ENCODE data around the gene ZFAND3. TPM values are rescaled to one million over a fixed set of nuclear protein-coding genes. Genes with fewer than 3 reads are reported as not detected.

Gene ZFAND3
- total RNA-seq, 1 experiment from 2014 or later = 47.2 TPM

DNA sequence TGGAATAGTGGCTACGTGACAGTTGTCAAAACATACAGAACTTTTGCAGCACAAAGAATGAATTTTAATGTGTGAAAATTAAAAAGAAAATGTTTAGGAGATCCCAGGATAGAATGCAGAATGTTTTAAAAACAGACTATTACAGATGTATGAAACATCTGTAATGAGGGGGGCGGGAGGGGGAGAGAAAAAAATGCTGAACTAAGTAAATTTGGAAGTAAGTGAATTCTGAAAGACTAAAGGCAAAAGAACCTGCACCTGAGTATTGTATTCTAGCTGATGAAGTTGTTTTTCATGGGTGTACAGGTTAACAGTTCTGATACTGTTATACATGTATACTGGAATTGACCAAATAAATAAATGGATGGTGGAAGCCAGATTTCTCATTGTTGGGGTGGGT, 178.8 kb downstream of the ZFAND3 start:
- Histone ChIP-seq H3K4me3 (replicated peaks in 1 of 2; ENCODE audit: low read depth in 1 of 2, low read length in 2 of 2) (no peak overlapping the region), H3K4me2 (ENCODE audit: low read length) (no peak overlapping the region), H3K9me3 (ENCODE audit: control insufficient read depth in 1 of 2, insufficient read depth in 1 of 2, low read depth in 1 of 2, low read length in 2 of 2) (no peaks in the 10 kb centered on the region), H2AFZ (ENCODE audit: low read depth, low read length, poor library complexity, severe bottlenecking) (no peak overlapping the region), H3K36me3 (ENCODE audit: control insufficient read depth in 1 of 2, insufficient read depth in 2 of 2, low read length in 2 of 2) (no peaks in the 10 kb centered on the region), H3K27me3 (ENCODE audit: insufficient read depth, low read length) (no peaks in the 10 kb centered on the region), H3K9me2 (ENCODE audit: insufficient read depth) (no peaks in the 10 kb centered on the region), H3K79me2 (ENCODE audit: insufficient read depth, low read length) (peaks cover 39% of the 10 kb centered on the region), H3K9ac (ENCODE audit: low read length) (no peak overlapping the region), H4K20me1 (ENCODE audit: insufficient read depth) (peaks cover 9% of the 10 kb centered on the region), H3K4me1 (ENCODE audit: control insufficient read depth in 1 of 2, insufficient read depth in 2 of 2, low read length in 2 of 2) (no peaks in the 10 kb centered on the region), H3K27ac (ENCODE audit: low read depth, low read length) (no peak overlapping the region)
- TF ChIP-seq, protein P1, sequence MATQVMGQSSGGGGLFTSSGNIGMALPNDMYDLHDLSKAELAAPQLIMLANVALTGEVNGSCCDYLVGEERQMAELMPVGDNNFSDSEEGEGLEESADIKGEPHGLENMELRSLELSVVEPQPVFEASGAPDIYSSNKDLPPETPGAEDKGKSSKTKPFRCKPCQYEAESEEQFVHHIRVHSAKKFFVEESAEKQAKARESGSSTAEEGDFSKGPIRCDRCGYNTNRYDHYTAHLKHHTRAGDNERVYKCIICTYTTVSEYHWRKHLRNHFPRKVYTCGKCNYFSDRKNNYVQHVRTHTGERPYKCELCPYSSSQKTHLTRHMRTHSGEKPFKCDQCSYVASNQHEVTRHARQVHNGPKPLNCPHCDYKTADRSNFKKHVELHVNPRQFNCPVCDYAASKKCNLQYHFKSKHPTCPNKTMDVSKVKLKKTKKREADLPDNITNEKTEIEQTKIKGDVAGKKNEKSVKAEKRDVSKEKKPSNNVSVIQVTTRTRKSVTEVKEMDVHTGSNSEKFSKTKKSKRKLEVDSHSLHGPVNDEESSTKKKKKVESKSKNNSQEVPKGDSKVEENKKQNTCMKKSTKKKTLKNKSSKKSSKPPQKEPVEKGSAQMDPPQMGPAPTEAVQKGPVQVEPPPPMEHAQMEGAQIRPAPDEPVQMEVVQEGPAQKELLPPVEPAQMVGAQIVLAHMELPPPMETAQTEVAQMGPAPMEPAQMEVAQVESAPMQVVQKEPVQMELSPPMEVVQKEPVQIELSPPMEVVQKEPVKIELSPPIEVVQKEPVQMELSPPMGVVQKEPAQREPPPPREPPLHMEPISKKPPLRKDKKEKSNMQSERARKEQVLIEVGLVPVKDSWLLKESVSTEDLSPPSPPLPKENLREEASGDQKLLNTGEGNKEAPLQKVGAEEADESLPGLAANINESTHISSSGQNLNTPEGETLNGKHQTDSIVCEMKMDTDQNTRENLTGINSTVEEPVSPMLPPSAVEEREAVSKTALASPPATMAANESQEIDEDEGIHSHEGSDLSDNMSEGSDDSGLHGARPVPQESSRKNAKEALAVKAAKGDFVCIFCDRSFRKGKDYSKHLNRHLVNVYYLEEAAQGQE (IDR thresholded peaks at IDR 0.05; ENCODE audit: low read depth) = no peak
- TF ChIP-seq EGR1 (IDR thresholded peaks at IDR 0.05; ENCODE audit: low read depth) = no peak
- TF ChIP-seq, protein P2, sequence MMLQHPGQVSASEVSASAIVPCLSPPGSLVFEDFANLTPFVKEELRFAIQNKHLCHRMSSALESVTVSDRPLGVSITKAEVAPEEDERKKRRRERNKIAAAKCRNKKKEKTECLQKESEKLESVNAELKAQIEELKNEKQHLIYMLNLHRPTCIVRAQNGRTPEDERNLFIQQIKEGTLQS (IDR thresholded peaks at IDR 0.05) = no peak
- no peak for TF ChIP-seq TCF7L2 (IDR thresholded peaks at IDR 0.05; ENCODE audit: borderline replicate concordance, extremely low read depth, insufficient read depth, insufficient read length)
- no peak for TF ChIP-seq POLR2AphosphoS5 (IDR thresholded peaks at IDR 0.05; ENCODE audit: low read depth, low read length)
- BruUV-seq (replicated peaks) = no TSS peak
- ATAC-seq (no peak), DNase-seq (ENCODE audit: low read depth, low spot score) (no peak)
- CTCF ChIA-PET = no interaction called here
- intact Hi-C loops (cut with micrococcal nuclease) = no loop called here
- RAD21 ChIA-PET (ENCODE audit: low non-redundant PET in 1 of 2, low total read pairs in 2 of 2, uncharacterized antibody in 2 of 2, unreplicated experiment in 2 of 2) = no interaction called here
- POLR2A ChIA-PET = no interaction called here

DNA sequence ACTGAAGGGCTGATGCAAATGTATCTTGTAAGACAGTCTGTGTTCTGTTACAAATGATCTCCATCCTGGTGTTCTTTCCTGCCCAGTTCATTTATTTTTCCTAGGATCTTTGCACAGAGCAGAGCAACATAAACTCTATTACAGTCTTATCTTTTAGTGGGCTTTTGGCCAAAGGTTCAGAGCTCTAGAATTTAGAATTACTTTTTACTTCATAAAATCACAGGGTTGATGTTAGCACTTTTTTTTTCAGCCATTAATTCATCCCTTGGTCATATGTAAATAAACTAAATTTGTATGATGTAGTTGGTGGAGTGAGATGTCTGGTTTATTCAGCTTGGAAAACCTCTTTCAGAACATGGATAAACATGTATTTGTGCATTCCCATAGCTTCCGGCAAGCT, 181.9 kb downstream of the ZFAND3 start:
- peaks cover 25% of the 10 kb centered on the region; the same call in 1 of the 2 replicates for H3K79me2 ChIP-seq (ENCODE audit: insufficient read depth, low read length)
- H3K27me3 ChIP-seq (ENCODE audit: insufficient read depth, low read length) = no peaks in the 10 kb centered on the region
- H2AFZ ChIP-seq (ENCODE audit: low read depth, low read length, poor library complexity, severe bottlenecking) = no peak overlapping the region
- H3K4me1 ChIP-seq (ENCODE audit: control insufficient read depth in 1 of 2, insufficient read depth in 2 of 2, low read length in 2 of 2) = no peaks in the 10 kb centered on the region
- ATAC-seq = no peak
- no peak overlapping the region for H3K4me2 ChIP-seq (ENCODE audit: low read length)
- no peaks in the 10 kb centered on the region for H3K9me3 ChIP-seq (ENCODE audit: control insufficient read depth in 1 of 2, insufficient read depth in 1 of 2, low read depth in 1 of 2, low read length in 2 of 2)
- H3K9me2 ChIP-seq (ENCODE audit: insufficient read depth) = no peaks in the 10 kb centered on the region
- no peak overlapping the region for H3K4me3 ChIP-seq (replicated peaks in 1 of 2; ENCODE audit: low read depth in 1 of 2, low read length in 2 of 2)
- TF ChIP-seq EZH2 (IDR thresholded peaks at IDR 0.05) = no peak
- TF ChIP-seq POLR2A (IDR thresholded peaks at IDR 0.05; ENCODE audit: borderline replicate concordance, extremely low read depth, insufficient read depth, insufficient read length) = no peak
- TF ChIP-seq ELF1 (IDR thresholded peaks at IDR 0.05; ENCODE audit: borderline replicate concordance, low read depth) = no peak
- no peak for TF ChIP-seq FOSL1 (IDR thresholded peaks at IDR 0.05; ENCODE audit: low read depth)
- H3K27ac ChIP-seq (ENCODE audit: low read depth, low read length) = no peak overlapping the region
- no peak overlapping the region for H3K9ac ChIP-seq (ENCODE audit: low read length)
- ChIA-PET CTCF (no interaction called here), RAD21 (ENCODE audit: low non-redundant PET in 1 of 2, low total read pairs in 2 of 2, uncharacterized antibody in 2 of 2, unreplicated experiment in 2 of 2) (no interaction called here), POLR2A (no interaction called here)
- H4K20me1 ChIP-seq (ENCODE audit: insufficient read depth) = peaks cover 9% of the 10 kb centered on the region
- BruUV-seq (replicated peaks) = no TSS peak
- no peak for DNase-seq (ENCODE audit: low read depth, low spot score)
- no peaks in the 10 kb centered on the region for H3K36me3 ChIP-seq (ENCODE audit: control insufficient read depth in 1 of 2, insufficient read depth in 2 of 2, low read length in 2 of 2)
- intact Hi-C loops (cut with micrococcal nuclease) = no loop called here
